ENCODE data around the gene PROM1.

Gene PROM1

DNA sequence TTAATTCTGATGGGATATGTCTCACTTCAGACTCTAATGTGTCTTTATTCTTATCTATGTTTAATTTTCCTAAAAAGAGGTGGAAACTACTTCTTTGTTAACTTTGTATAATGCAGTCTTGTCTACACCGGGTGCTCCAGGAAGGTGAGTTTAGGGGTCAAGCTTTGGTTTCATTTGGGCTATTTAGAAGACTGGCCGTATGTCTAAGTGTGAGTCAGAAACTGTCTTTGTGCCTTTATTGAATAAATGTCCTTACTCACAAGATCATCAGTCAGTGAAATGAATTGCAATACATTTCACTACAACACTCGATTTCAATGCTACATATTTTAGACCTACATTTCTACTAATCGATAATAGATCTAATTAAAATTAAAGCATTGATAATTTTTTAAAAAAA lies 56.2 kb downstream of the PROM1 start:
- TF ChIP-seq, protein P1, sequence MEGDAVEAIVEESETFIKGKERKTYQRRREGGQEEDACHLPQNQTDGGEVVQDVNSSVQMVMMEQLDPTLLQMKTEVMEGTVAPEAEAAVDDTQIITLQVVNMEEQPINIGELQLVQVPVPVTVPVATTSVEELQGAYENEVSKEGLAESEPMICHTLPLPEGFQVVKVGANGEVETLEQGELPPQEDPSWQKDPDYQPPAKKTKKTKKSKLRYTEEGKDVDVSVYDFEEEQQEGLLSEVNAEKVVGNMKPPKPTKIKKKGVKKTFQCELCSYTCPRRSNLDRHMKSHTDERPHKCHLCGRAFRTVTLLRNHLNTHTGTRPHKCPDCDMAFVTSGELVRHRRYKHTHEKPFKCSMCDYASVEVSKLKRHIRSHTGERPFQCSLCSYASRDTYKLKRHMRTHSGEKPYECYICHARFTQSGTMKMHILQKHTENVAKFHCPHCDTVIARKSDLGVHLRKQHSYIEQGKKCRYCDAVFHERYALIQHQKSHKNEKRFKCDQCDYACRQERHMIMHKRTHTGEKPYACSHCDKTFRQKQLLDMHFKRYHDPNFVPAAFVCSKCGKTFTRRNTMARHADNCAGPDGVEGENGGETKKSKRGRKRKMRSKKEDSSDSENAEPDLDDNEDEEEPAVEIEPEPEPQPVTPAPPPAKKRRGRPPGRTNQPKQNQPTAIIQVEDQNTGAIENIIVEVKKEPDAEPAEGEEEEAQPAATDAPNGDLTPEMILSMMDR (IDR thresholded peaks at IDR 0.05) = no peak

DNA sequence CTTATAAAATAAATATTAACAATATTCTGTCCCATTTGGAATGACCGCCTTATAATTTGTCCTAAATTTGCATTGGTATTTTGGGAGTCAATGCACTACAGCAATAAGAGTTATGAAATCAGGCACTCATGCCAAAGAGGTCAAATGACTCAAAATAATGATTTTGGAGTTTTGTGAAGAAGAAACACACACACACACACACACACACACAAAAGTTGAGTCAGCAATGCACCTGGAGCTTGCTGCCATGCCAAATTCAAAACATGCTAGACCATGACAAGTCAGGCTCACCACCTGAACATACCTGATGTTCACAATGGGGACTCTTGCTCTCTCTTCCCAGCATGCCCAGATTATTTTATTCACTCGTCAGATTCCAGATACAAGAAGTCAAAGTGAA lies 56.7 kb downstream of the PROM1 start:
- DNase-seq = no peak
- no peaks in the 10 kb centered on the region for H3K9me3 Mint-ChIP-seq
- TF ChIP-seq, protein P1 (IDR thresholded peaks at IDR 0.05) = no peak
- H3K27me3 Mint-ChIP-seq (ENCODE audit: low read depth, poor library complexity) = no peaks in the 10 kb centered on the region
- H3K36me3 Mint-ChIP-seq (ENCODE audit: low read depth) = peaks cover 17% of the 10 kb centered on the region
- peaks cover 17% of the 10 kb centered on the region for H3K4me1 Mint-ChIP-seq
- no peak overlapping the region for H3K4me3 Mint-ChIP-seq
- no peak overlapping the region for H3K27ac Mint-ChIP-seq

More for the DNA sequence above, 56.2 kb downstream of the PROM1 start:
- peaks cover 14% of the 10 kb centered on the region for H3K36me3 Mint-ChIP-seq (ENCODE audit: low read depth)
- DNase-seq = no peak
- no peaks in the 10 kb centered on the region for H3K9me3 Mint-ChIP-seq
- no peak overlapping the region for H3K27ac Mint-ChIP-seq
- no peaks in the 10 kb centered on the region for H3K27me3 Mint-ChIP-seq (ENCODE audit: low read depth, poor library complexity)
- H3K4me1 Mint-ChIP-seq = peaks cover 17% of the 10 kb centered on the region
- no peak overlapping the region for H3K4me3 Mint-ChIP-seq

DNA sequence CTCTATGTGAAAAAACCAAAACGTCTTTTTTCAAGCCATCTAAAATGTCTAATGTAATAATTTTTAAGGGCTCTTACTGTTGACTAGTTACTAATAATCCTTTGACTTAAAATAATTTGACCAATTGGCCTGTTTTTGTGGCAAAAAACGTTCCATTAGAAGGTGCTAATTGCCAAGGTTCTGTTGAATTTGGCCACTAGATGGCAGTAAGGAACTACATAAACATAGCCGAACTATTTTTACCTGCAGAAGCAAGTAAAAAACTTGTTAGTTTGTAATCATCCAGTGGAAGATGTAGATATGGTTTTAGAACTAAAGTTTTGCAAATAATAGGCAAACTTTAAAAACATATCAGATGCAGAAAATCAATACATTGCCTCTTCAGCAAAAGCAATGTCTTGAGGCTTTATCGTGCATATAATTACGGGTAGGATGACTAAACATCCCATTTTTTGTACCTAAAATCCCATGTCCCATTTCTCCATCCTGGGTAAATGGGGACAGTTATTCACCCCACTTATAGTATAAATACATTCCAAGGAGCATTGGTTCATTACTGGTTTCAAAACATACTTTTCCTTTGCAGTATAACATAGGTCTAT lies 57.6 kb downstream of the PROM1 start:
- no peaks in the 10 kb centered on the region for H3K9me3 Mint-ChIP-seq
- H3K4me1 Mint-ChIP-seq = peaks cover 17% of the 10 kb centered on the region
- no peak overlapping the region for H3K4me3 Mint-ChIP-seq
- DNase-seq = peak; percentile 38
- TF ChIP-seq, protein P1 (IDR thresholded peaks at IDR 0.05) = peak; percentile 86
- H3K27ac Mint-ChIP-seq = no peak overlapping the region
- no peaks in the 10 kb centered on the region for H3K27me3 Mint-ChIP-seq (ENCODE audit: low read depth, poor library complexity)
- peaks cover 23% of the 10 kb centered on the region for H3K36me3 Mint-ChIP-seq (ENCODE audit: low read depth)

DNA sequence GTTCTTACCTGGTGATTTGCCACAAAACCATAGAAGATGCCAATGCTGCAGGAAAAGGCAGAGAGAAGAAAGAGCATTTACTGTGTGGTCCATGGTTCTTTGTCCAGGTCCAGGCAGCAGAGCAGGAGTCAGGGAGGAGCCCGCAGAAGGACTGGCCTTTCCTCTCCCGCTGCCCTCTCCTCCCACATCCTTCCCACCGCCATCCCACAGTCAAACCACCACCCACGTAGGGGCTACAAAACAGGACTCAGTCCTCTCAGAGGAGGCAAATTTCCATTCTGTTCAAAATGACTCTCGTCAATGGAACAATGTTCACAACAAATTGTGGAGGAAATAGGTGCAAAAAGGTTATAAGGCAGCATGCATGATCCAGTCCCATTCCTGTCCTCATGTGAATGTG lies 58.6 kb downstream of the PROM1 start:
- H3K36me3 Mint-ChIP-seq (ENCODE audit: low read depth) = peaks cover 23% of the 10 kb centered on the region
- H3K27me3 Mint-ChIP-seq (ENCODE audit: low read depth, poor library complexity) = no peaks in the 10 kb centered on the region
- peaks cover 17% of the 10 kb centered on the region for H3K4me1 Mint-ChIP-seq
- DNase-seq = no peak
- H3K9me3 Mint-ChIP-seq = no peaks in the 10 kb centered on the region
- TF ChIP-seq, protein P1 (IDR thresholded peaks at IDR 0.05) = no peak
- no peak overlapping the region for H3K4me3 Mint-ChIP-seq
- no peak overlapping the region for H3K27ac Mint-ChIP-seq

DNA sequence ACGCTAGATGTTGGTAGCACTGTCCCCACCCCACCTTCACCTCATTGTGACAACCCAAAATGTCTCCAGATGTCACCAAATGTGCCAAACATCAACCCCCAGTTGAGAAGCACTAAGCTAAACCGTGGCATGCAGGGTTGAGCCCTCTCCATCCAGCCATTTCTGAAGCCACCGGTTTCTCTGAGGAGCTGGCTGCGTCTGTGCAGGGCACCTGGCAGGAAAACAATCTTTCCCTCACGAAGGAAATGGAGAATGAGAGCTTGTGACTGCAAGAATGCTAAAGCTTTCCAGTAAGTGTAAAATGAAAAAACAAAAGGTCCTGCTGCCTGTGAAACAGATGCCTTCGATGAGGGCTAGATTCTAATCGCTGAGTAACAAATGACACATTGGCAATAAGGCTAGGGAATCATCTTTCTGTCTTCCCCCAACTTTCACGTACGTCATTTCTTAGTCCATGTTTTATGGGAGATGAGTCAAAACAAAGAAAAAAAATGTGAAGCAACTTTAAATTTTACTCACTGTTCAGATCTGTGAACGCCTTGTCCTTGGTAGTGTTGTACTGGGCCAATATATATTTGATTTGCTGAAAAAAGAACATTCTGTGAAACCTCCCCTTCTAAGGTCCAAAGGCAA lies 59.9 kb downstream of the PROM1 start:
- no peaks in the 10 kb centered on the region for H3K27me3 Mint-ChIP-seq (ENCODE audit: low read depth, poor library complexity)

More for the DNA sequence above, 59.9 kb downstream of the PROM1 start:
- H3K27ac Mint-ChIP-seq = no peak overlapping the region
- H3K36me3 Mint-ChIP-seq (ENCODE audit: low read depth) = peaks cover 23% of the 10 kb centered on the region
- TF ChIP-seq, protein P1 (IDR thresholded peaks at IDR 0.05) = no peak
- DNase-seq = no peak
- H3K4me1 Mint-ChIP-seq = peaks cover 5% of the 10 kb centered on the region
- no peaks in the 10 kb centered on the region for H3K9me3 Mint-ChIP-seq
- H3K4me3 Mint-ChIP-seq = no peak overlapping the region
